Stimulated activated CD4-positive, alpha-beta T cell treated with anti-CD3 and anti-CD28 coated beads, TNF-alpha, amount 100 ng/mL, for 4 hours (primary cell): ENCODE results near the gene MCHR1.
"Not testable (repeated sequence)": the region's sequence is repeated elsewhere in the genome, so short reads cannot be mapped to it uniquely, and the experiment has no call there.

Source experiments
- DNase-seq, 3 experiments: peaks; one replicate each; pipeline ENCODE4 v3.0.0-alpha.2; 2020; ENCODE audit warnings: low read depth in 3 of 3

The MCHR1 gene

DNA sequence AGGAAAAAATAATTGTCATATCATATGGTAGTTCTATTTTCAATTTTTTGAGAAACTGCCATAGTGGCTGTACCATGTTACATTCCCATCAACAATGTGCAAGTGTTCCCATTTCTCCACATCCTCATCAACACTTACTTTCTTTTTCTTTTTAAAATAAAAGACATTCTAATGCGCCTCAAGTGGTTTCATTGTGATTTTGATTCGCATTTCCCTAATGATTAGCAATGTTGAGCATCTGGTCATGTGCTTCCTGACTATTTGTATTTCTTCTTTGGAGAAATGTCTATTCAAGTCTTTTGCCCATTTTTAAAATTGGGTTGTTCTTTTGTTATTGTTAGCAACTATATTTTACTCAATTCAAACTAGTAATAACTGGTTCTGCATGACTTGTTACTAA, 8.4 kb downstream of the MCHR1 start:
- DNase-seq: no peak

DNA sequence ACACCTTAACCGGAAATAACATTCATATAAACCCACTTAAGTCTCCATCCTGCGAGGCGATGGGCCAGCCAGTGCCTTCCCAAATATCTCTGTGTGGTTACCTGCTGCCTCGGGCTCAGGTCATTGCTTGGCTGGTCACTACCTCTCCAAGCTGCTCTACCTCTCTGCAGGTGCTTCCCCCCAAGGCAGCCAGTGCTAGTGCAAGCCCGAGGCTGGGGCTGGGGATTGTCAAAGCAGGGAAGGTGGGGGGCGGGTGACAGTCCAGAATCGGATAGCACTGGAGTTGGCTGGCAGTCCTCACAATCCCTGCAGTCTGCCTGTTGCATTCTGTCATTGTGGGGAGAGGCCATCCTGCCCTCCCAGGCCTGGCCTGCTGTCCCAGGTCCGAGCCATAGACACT, 11.1 kb downstream of the MCHR1 start:
- DNase-seq: no peak

DNA sequence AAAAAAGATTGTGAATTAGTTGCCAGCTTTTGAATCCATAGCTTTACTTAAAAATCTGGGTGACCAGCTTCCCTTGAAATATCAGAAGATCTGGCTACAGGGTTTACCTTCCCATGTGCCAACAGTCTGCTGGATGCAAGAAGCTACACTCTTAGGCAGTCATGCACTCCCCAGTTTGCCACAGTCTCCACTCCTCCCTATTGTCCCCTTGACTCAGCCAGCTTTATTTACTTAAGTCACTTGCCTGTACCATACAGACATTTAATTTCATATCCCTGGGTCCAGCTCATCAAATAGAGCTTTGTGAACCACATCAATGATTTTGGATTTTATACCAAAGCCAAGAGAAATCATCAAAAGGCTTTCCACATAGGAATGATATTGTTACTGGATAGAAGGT, 12.2 kb downstream of the MCHR1 start:
- DNase-seq: no peak

DNA sequence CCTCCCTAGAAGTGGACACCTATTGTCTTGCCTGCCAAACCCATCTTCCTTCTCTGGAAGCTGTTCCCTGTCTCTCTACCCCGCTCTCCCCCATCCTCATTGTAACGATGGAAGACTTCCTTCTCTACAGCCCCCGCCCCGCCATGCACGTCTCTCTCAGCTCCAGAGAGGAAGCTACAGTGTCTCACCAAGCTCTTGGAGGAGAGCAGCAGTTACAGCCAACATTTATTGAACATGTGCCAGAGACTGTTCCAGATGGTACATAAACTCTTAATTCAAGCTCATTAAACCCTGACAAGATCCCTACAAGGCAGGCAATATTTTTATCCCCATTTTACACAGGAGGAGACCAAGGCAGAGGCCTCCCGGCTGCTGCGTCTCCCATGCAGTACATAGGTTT, 15.1 kb downstream of the MCHR1 start:
- DNase-seq: no peak

DNA sequence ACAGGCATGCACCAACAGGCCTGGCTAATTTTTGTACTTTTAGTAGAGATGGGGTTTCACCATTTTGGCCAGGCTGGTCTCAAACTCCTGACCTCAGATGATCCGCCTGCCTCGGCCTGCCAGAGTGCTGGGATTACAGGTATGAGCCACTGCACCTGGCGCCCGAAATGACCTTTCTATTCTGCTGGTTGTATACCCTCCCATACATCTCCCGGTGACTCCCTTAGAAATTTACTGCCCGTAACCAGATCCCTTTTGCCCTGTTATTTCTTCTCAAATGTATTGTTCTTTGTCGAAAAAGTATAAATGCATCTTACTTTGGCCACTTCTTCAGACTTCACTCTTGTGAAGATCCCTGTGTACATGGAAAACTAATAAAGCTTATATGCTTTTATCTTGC, 22.0 kb downstream of the MCHR1 start:
- no peak for DNase-seq

DNA sequence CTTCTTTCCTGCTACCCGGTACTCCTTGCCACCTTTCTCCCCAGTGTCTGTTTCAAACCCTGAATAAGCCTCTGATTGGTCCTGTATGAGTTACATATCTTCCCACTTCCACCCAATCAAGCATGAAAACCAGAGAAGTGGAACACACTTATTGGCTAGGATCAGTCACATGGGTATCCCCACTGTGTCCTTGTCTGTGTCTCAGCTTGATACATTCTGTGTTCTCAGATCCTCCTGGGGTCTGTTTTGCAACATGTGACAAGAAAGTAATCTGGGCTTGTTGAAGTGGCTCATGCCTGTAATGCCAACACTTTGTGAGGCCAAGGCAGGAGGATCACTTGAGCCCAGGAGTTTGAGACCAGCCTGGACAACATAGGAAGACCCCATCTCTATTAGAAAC, 23.9 kb downstream of the MCHR1 start:
- no peak for DNase-seq

DNA sequence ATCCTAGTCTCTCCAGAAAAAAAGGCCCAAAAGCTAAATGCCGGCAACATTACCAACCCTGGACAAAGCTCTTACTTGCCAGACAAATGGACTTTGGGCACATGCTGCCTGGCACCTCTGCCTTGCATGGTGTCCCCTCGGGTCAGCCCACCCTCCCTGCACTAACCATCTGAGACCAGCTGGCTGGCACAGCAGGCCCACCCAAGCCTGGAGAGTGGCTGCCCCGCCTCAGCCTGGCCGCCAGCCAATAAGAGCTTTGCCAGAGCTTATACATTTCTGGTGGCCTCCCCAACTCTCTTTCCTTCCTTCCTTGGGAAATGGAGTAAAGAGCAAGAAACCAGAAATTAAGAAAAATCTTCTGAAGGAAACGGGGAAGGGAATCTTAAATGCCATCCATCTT, 24.5 kb downstream of the MCHR1 start:
- no peak for DNase-seq

DNA sequence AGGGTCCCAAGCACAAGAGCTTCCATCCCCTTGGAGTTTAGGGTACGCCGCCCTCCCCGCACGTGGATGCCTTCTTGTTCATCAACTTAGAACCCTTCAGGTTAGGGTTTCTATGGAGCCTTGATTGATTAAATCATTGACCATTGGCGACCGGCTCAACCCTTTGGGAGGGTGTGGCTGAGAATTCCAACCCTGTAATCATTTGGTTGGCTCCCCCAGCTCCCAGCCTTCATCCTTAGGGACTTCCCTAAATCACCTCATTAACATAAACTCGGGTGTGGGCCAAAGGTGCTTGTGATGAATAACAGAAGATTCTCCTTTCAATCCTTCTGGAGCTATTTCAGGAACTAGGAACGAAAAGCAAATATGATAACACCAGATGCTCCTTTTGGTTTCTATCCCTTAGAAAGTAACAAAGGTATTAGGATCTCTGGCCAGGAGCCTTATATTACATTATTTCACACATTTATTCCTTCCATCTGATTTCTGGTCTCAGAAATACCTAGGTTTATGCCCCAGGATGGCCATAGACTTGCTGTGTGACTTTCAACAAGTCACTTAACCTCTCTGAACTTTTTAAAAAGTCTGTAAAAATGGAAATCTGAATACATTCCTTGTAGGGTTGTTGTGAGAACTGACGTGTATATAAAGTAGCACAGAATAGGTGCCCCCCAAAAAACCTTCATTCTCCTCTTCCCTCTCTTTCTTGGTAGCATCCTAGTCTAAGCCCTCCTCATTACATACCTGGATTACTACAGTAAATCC, 26.8 kb downstream of the MCHR1 start:
- no peak for DNase-seq

DNA sequence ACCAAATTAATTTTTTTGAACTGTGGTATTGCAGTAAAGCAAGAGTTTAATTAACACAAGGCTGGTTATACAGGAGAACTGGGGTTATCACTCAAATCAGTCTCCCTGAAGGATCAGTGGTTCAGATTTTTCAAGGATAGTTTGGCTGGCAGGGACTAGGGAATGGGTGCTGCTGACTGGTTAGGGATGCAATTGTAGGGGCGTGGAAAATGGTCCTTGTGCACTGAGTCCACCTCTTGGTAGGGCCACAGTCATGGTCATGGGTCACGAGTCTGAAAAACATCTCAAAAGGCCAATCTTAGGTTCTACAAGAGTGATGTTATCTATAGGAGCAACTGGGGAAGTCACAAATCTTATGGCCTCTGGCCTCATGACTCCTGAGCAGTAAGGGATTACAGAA, 27.9 kb downstream of the MCHR1 start:
- DNase-seq: no peak

DNA sequence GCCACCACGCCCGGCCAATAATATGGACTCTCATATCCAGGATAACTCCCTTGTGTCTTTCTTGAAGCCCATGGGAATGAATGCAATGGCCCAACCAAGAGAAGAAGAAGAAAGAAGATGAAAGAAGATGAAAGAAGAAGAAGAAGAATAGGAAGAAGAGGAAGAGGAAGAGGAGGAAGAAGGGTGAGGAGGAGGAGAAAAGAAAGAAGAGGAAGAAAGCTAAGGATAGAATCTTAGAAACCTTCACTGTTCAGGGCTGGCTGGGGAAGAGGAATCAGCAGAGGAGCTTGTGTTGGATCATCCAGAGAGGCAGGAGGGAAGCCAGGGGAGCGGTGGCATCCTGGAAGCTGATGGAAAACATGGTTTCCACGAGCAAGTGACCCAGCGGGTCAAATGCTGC, 28.9 kb downstream of the MCHR1 start:
- DNase-seq: no peak

DNA sequence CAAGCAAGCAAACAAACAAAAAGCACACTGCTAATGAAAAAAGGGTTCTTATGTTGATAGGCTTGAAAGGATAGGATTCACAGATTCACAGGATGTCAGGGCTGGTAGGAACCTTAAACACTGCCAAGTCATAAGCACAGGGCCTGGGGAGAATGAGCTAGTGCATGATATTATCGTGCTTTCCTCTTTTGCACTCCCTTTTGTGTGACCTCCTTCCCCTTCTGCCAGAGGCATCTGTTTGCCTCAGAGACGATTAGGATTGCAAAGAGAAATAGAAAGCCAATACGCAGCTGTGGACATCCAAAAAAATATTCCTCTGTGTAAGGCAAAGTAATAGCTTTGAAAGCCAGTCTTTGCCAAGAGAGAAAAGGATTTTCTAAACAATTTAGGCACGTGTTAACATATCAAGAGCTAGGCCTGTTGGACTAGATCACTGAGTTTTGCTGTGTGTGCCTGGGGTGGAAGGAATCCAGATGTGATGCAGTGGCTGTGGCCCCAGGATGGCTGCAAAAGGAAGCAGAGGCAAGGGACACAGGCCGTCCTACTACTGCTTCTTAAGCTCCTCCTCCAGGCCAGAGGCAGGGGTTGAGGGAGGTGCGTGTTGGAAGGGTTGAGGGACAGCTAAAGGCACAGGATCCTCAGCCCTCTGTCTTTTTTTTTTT, 30.6 kb downstream of the MCHR1 start:
- DNase-seq: no peak

DNA sequence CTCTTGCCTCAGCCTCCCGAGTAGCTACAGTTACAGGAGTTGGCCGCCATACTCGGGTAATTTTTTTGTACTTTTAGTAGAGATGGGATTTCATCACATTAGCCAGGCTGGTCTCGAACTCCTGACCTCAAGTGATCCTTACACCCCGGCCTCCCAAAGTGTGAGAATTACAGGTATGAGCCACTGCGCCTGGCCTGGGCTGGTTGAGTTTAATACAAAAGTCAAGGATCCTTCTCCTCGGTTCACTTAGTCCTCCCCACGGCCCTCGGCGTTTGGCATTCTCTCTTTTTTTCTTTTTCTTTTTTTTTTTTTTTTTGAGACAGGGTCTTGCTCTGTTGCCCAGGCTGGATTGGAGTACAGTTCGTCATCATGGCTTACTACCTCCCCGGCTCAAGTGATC, 33.0 kb downstream of the MCHR1 start:
- DNase-seq: no peak

DNA sequence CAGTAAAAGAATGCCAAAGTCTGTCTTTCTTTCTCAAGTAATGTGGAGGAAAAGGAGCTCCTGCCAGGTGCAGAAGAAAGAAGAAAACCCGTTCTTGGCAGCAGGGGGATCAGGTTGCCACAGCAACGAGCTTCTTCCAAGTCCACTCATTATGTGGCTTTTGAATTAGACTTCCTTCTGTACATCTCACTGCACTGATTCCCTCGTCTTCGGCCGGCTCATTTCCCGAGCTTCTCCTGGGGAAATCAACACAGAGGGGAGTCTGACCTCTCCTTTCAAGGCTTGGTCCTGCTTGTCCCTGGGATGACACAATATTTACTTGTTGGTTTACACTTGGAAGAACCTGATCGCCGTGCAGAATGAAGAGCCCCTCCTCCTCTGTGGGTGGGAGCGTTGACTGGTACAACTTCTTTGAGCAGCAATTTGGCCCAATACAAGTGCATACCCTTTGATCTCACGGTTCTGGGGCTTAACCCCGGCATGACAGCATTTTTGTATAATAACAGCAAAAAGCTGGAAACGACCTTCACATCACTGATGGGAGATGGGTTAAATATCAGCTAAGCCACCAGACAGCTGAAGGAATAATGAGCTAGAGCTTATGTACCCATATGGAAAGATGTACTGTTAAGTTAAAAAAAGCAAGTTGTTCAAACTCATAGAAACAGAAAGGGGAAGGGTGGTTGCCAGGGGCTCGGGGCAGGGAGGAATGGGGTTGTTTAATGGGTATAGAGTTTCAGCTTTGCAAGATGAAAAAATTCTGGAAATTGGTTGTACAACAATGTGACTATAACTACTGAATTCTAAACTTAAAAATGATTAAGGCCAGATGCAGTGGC, 35.4 kb downstream of the MCHR1 start:
- DNase-seq: no peak

DNA sequence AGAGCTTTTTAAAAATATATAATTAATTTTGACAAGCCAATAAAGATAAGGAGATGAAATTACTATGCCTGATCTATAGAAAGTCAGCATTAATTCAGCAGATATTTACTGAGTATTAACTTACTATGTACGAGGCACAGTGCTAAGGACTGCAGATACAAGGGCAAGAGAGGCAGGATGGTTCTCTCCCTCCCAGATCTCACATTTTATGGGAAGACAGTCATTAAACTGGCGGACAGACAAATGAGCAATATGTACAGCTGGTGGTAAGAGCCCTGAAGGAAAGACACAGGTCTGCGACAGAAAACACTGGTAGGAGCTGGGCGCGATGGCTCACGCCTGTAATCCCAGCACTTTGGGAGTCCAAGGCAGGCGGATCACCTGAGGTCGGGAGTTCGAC, 36.8 kb downstream of the MCHR1 start:
- DNase-seq: no peak

DNA sequence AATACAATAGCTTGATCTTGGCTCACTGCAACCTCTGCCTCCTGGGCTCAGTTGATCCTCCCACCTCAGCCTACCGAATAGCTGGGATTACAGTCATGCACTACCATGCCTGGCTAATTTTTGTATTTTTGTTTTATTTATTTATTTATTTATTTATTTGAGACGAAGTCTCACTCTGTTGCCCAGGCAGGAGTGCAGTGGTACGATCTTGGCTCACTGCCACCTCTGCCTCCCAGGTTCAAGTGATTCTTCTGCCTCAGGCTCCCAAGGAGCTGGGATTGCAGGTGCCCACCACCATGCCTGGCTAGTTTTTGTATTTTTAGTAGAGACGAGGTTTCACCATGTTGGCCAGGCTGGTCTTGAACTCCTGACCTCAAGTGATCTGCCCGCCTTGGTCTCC, 38.4 kb downstream of the MCHR1 start:
- not testable (repeated sequence) for DNase-seq

DNA sequence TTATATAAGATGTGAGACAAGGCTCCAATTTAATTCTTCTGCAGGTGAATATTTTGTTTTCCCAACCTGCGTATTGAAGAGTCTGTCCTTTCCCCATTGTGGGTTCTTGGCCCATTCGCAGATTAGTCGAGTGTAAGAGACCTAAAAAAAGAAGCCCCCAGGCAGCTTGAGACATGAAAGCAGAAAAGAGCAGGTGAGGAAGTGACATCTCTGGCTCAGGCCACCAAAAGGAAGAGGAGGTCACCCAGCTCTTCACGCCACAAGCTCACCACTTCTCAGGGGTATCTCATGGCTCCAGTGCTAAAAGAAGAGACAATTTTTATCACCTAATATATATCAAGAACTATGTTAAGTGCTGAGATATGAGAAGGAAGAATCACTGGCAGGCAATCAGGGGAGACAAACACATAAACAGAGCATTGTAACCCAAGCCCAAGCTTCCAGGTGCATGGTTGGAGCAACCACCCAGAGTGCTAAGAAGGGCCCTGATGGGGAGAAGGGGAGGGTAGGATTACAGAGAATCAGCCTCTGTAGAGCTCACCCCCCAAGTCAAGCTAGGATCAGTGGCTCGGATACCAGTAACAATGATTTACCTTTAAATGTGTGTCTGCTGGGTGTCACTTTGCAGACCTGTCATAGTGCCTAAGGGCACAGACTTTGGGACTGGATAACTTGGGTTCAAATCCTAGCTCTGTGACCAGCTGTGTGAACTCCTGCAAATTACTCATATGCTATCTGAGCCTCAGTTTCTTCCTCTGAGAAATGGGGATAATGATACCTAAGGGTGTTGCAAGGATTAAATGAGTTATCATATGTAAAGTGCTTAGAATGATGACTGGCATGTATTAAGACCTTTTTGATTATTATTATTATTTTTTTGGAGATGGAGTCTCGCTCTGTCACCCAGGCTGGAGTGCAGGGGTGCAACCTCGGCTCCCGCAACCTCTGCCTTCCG, 39.2 kb downstream of the MCHR1 start:
- DNase-seq: no peak

DNA sequence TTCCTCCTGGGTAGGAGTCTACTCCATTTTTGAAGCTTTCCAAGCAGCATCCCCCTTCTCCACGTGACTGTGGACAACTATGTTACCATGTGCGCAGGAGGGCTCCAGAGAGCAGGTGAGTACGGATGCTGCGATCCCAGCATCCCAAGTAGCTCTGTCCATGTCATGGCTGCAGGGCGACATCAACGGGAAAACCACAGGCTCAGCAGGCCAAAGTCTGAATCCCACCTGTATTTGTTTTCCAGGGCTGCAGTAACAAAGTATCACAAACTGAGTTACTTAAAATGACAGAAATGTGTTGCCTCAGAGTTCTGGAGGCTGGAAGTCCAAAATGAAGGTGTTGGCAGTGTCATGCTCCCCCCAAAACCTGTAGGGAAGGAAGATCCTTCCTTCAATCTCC, 40.3 kb downstream of the MCHR1 start:
- DNase-seq: no peak

DNA sequence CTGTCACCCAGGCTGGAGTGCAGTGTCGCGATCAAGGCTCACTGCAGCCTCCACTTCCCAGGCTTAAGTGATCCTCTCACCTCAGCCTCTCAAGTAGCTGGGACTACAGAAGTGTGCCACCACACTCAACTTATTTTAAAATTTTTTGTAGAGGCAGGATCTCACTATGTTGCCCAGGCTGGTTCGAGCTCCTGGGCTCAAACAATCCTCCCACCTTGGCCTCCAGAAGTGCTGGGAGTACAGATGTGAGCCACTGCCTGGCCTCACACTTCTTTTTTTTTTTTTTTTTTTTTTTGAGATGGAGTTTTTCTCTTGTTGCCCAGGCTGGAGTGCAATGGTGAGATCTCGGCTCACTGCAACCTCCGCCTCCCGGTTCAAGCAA, 40.9 kb downstream of the MCHR1 start:
- DNase-seq: not testable (repeated sequence)

DNA sequence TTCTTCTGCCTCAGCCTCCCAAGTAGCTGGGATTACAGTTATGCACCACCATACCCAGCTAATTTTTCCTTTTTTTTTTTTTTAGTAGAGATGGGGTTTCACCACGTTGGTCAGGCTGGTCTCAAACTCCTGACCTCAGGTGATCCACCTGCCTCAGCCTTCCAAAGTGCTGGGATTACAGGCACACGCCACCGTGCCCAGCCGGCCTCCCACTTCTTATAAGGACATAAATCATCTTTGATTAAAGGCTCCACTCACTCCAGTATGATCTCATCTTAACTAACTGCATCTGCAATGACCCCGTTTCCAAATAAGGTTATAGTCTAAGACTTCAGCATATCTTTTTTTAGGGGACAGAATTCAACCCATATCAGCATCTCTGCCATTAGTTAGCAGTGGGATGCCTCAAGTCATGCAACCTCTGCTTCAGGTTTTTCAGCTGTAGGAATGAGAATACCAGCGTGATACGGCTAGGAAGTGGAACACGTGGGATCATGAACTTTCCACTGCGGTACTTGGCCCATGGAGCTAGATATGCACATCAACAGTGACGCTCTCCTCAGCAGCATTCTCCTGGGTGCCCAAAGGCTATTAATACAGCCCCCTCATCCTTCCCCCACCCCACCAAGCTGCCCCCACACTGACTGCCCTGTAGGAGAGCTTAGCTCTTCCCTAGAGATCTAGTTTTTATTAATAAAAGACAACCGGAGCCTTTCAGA, 41.4 kb downstream of the MCHR1 start:
- DNase-seq: no peak

DNA sequence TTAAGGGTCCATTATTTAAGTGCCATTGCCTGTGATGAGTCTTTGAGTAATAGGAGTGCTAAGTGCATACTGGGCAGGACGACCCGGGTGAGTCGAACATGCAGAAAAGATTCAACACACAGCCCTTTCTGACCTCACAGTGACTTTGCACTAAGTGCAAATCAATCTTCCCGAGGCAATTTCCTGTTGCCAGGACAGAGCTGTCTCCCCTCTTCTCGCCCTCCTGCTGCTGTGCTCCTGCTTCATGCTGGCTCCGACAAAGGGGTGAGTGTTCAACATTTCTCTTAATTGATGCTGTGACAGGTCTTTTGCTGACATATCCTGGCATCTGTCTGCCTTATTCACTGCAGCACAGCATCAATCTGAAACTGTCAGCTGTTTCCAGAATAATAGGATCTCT, 42.0 kb downstream of the MCHR1 start:
- DNase-seq: no peak

DNA sequence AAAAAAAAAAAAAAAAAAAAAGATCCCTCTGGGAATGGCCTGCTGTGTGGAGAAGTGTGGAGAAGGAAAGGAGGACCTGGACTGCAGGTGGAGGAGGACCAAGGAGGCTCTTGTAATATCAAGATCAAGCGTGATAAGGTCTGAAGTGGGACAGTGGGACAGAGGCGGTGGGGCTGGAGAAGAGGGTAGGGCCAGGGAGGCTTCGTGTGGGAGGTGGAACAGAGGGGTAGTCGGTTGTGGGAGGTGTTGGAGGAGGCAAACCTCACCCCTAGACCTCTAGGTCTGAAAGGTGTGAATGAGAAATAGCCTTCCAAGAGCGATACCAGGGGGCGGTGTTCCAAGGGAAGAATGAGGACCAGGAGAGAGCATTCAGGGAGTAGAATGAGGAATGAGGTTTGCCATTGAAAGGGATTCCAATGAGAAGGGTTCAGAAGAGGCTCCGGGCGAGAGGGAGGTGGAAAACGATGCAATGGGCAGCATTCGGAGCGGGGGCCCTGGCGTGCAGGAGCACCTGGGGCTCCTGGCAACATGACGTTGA, 44.2 kb downstream of the MCHR1 start:
- no peak for DNase-seq
